Activated naive CD8-positive, alpha-beta T cell treated with anti-CD3 and anti-CD28 coated beads, Interleukin-2, amount 50 U/mL, for 24 hours (primary cell): ENCODE measurements around the gene CCS.
"Not testable (repeated sequence)": the region's sequence is repeated elsewhere in the genome, so short reads cannot be mapped to it uniquely, and the experiment has no call there.

Experiments
- ATAC-seq: fragments of 150-1000 bp; cut with Tn5 transposase; one replicate; pipeline ENCODE4 v1.10.0; 2021
- DNase-seq: peaks from one replicate; pipeline ENCODE4 v3.0.0; 2021
- H3K27ac Mint-ChIP-seq: one replicate; pipeline ENCODE4 v1.8.0; 2021; ENCODE audit warnings: mild to moderate bottlenecking, mixed read lengths
- H3K27me3 Mint-ChIP-seq: one replicate; pipeline ENCODE4 v1.8.0; 2021; ENCODE audit warnings: mixed read lengths
- H3K36me3 Mint-ChIP-seq: one replicate; pipeline ENCODE4 v1.8.0; 2021; ENCODE audit warnings: low read depth, mixed read lengths
- H3K4me1 Mint-ChIP-seq: one replicate; pipeline ENCODE4 v1.8.0; 2021; ENCODE audit warnings: mixed read lengths
- H3K4me3 Mint-ChIP-seq: one replicate; pipeline ENCODE4 v1.8.0; 2021; ENCODE audit warnings: mild to moderate bottlenecking, moderate library complexity, mixed read lengths
- H3K9me3 Mint-ChIP-seq: one replicate; pipeline ENCODE4 v1.8.0; 2021; ENCODE audit warnings: mixed read lengths

The CCS gene

DNA sequence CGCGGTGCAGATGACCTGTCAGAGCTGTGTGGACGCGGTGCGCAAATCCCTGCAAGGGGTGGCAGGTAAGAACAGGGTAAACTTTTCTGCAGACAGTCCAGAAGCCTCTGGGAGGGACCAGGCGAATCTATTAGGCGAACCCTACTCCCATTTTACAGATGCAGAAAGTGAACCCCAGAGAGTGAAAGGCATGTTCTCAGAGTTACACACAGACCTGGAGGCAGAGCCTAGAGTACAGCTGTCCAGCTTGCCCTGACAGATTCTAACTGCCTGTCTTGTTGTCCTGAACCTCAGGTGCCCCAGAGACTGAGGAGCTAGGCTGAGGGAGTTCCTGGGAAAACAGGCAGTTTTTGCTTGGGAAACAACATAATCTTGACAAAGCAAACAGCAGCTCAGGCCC lies 665 bp downstream of the CCS start:
- H3K4me3 Mint-ChIP-seq = peak overlapping the region; percentile 93
- ATAC-seq (no peak), DNase-seq (no peak)
- no peaks in the 10 kb centered on the region for H3K9me3 Mint-ChIP-seq
- peak overlapping the region; percentile 93 for H3K27ac Mint-ChIP-seq
- peaks cover 30% of the 10 kb centered on the region for H3K4me1 Mint-ChIP-seq
- peaks cover 1% of the 10 kb centered on the region for H3K36me3 Mint-ChIP-seq
- H3K27me3 Mint-ChIP-seq = no peaks in the 10 kb centered on the region

DNA sequence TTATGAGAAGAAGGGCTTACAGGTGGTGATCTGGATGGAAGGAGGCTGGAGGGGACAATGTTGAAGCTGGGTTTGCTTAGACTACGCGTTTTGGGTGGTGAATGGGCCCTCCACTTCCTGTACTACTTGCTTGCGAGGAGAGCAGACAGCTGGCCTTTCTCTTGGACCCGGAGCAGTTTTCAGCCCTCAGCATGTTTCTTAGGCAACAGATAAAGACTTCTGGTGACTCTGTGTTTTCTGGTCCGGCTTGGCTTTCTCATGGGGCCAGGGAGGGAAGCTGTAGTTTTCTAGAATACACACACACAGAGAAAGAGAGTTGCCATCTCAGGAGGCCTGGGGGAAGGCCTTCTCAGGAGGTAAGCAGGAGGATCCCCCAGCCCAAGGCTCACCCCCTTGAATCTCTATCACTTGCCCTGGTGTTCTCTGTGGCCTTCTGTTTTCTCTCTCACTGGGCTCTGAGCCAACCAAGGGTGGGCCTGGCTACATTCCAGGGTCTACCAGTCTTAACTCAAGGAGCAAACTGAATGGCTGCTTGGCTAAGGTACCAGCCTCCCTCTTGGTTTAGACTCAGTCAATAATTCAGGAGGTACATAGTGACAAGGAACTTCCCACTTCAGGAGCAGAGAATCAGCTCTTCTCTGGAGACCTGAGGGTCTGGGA lies 2.4 kb downstream of the CCS start:
- Mint-ChIP-seq H3K27ac (peak overlapping the region; percentile 8), H3K4me1 (peaks cover 30% of the 10 kb centered on the region), H3K36me3 (peaks cover 1% of the 10 kb centered on the region), H3K27me3 (no peaks in the 10 kb centered on the region), H3K4me3 (peak overlapping the region; percentile 37), H3K9me3 (no peaks in the 10 kb centered on the region)
- DNase-seq (no peak), ATAC-seq (no peak)

DNA sequence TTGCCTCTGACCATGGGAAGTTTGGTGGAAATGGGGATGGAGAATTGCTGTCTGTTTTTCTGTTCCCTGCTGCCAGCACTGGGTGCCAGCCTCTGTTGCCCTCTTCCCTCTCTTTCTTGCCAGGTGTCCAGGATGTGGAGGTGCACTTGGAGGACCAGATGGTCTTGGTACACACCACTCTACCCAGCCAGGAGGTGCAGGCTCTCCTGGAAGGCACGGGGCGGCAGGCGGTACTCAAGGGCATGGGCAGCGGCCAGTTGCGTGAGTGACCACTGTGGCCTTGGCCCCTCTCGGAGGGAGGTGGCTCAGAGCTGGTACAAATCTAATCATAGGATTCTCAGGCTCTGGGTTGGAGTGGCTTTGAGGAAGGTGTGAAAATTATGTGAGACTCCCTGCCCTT lies 6.0 kb downstream of the CCS start:
- Mint-ChIP-seq H3K27me3 (no peaks in the 10 kb centered on the region), H3K36me3 (peaks cover 1% of the 10 kb centered on the region), H3K9me3 (no peaks in the 10 kb centered on the region), H3K4me3 (no peak overlapping the region), H3K27ac (no peak overlapping the region), H3K4me1 (peaks cover 13% of the 10 kb centered on the region)
- ATAC-seq (no peak), DNase-seq (no peak)

DNA sequence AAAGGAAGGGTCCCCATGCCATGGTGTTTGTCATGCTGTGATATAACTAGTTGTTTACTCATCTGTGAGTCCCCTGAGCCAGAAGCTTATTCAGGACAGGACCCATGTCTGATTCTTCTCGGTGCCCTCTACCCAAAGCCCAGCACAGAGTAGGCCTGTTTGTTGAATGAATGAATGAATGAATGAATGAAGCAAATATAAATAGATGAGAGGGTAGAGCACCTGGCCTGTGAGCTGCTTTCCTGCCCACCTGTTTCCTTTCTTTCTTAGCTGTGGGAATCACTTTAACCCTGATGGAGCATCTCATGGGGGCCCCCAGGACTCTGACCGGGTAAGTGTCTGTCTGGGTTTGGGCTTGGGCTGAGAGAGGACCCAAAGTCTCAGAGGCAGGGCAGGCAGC lies 7.2 kb downstream of the CCS start:
- Mint-ChIP-seq H3K36me3 (peaks cover 6% of the 10 kb centered on the region), H3K4me3 (no peak overlapping the region), H3K27ac (no peak overlapping the region), H3K27me3 (no peaks in the 10 kb centered on the region), H3K4me1 (peaks cover 5% of the 10 kb centered on the region), H3K9me3 (no peaks in the 10 kb centered on the region)
- no peak for ATAC-seq
- DNase-seq = no peak

DNA sequence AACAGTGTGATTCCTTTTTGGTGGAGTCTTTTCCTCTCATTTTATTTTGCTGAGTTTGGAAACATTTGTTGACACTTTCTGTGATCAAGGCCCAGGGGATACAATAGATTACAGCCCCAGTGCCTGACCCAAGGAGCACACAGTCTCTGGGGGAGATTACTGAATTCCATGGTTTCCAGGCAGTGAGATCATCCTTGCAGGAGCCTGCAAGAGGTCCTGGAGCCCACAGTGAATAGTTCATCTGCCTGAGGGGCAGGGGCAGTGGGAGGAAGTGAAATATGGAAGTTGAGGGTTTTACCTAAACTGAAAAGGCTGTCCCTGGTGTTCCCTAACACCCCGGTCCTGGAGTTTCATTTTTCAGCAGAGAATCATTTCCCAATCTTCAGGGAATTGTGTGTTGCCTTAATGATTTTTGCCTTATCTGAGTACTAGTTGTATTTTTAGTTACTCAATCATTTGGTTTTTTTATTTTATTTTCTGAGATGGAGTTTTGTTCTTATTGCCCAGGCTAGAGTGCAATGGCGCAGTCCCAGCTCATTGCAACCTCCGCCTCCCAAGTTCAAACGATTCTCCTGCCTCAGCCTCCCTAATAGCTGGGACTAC lies 7.7 kb downstream of the CCS start:
- DNase-seq = no peak
- H3K4me3 Mint-ChIP-seq = no peak overlapping the region
- peaks cover under 1% of the 10 kb centered on the region for H3K4me1 Mint-ChIP-seq
- H3K9me3 Mint-ChIP-seq = no peaks in the 10 kb centered on the region
- H3K36me3 Mint-ChIP-seq = peaks cover 6% of the 10 kb centered on the region
- H3K27me3 Mint-ChIP-seq = no peaks in the 10 kb centered on the region
- H3K27ac Mint-ChIP-seq = no peak overlapping the region
- no peak for ATAC-seq

DNA sequence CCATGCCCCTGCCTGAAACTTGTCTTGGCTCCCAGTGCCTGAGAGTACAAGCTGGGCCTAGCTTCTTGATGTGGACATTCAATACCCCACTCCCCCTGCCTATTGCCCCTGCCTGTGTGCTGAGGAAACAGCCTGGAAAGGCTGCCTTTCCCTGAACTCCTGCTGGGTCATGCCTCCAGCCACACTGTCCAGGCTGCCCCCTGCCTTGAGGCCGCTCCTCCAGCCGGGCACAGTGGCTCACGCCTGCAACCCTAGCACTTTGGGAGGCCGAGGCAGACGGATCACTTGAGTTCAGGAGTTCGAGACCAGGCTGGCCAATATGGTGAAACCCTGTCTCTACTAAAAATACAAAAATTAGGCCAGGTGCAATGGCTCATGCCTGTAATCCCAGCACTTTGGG lies 10.1 kb downstream of the CCS start:
- Mint-ChIP-seq H3K4me3 (no peak overlapping the region), H3K27me3 (no peaks in the 10 kb centered on the region), H3K9me3 (no peaks in the 10 kb centered on the region), H3K27ac (no peak overlapping the region), H3K36me3 (peaks cover 4% of the 10 kb centered on the region), H3K4me1 (peaks cover 3% of the 10 kb centered on the region)
- DNase-seq (no peak), ATAC-seq (no peak)

DNA sequence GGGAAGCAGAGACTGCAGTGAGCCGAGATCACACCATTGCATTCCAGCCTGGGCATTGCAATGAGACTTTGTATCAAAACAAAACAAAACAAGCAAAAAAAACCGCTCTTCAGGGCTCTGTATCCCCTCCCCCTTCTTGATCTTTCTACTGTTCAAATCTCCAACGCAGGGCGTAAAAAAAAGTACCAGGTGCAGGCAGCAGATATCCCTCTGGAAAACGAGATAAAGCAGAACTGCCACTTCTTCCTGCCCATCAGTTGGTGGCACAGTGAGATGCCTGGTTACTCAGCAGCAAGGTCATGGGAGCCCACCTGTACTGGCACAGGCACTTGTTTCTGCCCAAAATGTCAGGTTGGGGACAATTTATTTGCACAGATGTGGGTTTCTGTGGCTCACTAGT lies 11.2 kb downstream of the CCS start:
- Mint-ChIP-seq H3K9me3 (no peaks in the 10 kb centered on the region), H3K27me3 (no peaks in the 10 kb centered on the region), H3K36me3 (peaks cover 4% of the 10 kb centered on the region), H3K4me3 (no peak overlapping the region), H3K4me1 (peaks cover 3% of the 10 kb centered on the region), H3K27ac (no peak overlapping the region)
- no peak for ATAC-seq
- no peak for DNase-seq

DNA sequence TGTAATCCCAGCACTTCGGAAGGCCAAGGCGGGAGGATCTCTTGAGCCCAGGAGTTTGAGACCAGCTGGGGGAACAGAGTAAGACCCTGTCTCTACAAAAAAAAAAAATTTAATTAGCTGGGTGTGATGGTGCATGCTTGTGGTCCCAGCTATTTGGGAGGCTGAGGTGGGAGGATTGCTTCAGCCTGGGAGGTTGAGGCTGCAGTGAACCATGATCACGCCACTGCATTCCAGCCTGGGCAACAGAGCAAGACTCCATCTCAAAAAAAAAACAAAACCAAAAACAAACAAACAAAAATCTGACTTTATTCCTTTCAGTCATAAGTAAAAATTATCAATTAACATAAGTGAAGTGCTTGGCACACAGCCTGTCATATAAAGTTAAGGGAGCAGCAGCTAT lies 13.6 kb downstream of the CCS start:
- peaks cover 16% of the 10 kb centered on the region for H3K4me1 Mint-ChIP-seq
- H3K27me3 Mint-ChIP-seq, H3K27ac Mint-ChIP-seq, H3K9me3 Mint-ChIP-seq, DNase-seq, H3K36me3 Mint-ChIP-seq, H3K4me3 Mint-ChIP-seq, ATAC-seq: not testable (repeated sequence)

DNA sequence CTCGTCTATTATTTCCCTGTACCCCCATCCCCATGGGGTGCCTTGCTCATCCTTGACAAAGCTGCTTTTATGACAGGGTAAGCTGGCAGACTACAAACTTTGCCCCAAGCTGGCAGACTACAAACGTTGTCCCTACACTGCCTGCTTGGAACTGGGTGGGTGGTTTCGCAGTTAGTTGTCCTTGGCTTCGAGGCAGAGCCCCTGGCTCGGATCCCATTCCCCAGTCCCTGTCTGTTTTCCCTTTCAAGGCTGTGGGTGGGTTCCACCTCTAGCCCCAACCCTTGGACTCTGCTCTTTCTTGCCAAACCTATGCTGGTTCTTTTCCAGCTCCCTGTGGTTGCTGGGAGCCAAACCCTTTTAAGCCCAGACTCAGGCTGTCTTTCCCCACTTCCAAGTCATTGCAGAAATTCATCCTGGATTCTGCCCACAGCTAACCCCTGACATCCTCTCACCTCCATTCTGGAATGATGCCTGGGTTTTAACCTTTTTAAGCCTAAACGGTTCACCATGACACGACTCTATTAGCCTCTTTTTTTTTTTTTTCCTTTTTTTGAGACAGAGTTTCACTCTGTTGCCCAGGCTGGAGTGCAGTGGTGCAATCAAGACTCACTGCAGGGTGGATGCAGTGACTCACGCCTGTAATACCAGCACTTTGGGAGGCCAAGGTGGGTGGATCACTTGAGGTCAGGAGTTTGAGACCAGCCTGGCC lies 14.3 kb downstream of the CCS start:
- DNase-seq = no peak
- no peak for ATAC-seq
- Mint-ChIP-seq H3K27me3 (no peaks in the 10 kb centered on the region), H3K36me3 (peaks cover 4% of the 10 kb centered on the region), H3K4me3 (no peak overlapping the region), H3K4me1 (peaks cover 18% of the 10 kb centered on the region), H3K27ac (no peak overlapping the region), H3K9me3 (no peaks in the 10 kb centered on the region)

DNA sequence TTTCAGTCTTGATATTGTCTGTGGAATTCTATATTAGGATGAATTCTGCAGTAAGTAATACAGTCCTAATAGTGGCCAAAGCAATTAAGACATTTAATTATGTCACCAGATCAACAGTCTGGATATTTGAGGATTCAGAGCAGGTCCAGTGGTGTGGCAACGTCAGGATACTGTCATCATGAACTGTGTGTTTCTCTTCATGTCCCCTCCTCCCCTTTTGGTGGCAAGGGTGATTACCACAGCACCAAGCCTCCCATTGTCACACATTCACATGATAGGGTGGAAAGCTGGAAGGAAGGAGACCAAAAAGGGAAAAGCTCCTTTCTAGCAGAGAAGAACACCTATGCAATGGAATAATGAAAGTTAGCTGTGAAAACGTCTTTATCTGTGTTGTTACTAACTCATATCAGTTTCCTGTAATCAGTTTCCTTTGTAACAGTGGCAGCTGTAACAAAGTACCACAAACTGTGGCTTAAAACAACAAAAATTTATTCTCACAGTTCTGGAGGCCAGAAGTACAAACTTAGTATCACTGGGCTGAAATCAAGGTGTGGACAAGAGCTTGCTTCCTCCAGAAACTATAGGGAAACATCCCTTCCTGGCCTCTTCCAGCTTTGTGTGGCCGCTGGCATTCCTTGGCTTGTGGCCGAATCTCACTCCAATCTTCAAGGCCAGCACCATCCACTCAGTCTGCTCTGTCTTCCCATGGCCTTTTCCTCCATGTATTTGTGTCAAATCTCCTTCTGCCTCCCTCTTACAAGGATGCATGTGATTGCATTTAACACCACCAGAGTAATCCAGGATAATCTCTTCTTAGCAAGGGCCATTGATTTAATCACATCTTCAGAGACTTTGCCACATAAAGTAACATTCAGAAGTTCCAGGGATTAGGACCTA lies 17.0 kb downstream of the CCS start:
- no peak for DNase-seq
- Mint-ChIP-seq H3K27ac (no peak overlapping the region), H3K27me3 (no peaks in the 10 kb centered on the region), H3K4me3 (no peak overlapping the region), H3K36me3 (peaks cover 2% of the 10 kb centered on the region), H3K9me3 (no peaks in the 10 kb centered on the region), H3K4me1 (peaks cover 18% of the 10 kb centered on the region)
- no peak for ATAC-seq

DNA sequence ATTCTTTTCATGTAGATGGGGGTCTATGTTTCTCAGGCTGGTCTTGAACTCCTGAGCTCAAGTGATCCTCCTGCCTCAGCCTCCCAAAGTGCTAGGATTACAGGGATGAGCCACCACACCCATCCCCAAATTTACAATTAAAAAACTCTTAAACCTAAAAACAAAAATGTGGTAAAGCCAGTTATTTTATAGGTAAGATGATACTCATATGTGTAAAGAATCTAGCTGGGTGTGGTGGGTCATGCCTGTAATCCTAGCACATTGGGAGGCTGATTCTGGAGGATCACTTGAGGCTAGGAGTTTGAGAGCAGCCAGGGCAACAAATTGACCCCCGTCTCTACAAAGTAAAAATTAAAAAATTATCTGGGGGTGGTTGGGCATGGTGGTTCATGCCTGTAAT lies 19.5 kb downstream of the CCS start:
- Mint-ChIP-seq H3K4me1 (peaks cover 31% of the 10 kb centered on the region), H3K36me3 (peaks cover 17% of the 10 kb centered on the region), H3K27ac (no peak overlapping the region), H3K27me3 (no peaks in the 10 kb centered on the region), H3K9me3 (no peaks in the 10 kb centered on the region), H3K4me3 (no peak overlapping the region)
- ATAC-seq (no peak), DNase-seq (no peak)

DNA sequence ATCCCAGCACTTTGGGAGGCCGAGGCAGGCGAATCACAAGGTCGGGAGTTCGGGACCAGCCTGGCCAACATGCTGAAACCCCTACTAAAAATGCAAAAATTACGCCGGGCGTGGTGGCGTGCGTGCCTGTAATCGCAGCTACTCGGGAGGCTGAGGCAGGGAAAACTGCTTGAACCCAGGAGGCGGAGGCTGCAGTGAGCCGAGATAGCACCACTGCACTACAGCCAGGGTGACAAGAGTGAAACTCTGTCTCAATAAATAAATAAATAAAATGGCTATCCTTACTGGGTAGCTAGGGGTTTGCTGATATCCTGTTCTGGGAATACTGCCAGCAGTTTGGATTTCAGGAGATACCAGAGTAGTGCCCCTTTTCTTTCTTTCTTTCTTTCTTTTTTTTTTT lies 21.1 kb downstream of the CCS start:
- H3K36me3 Mint-ChIP-seq = peaks cover 33% of the 10 kb centered on the region
- H3K4me3 Mint-ChIP-seq = no peak overlapping the region
- H3K9me3 Mint-ChIP-seq = no peaks in the 10 kb centered on the region
- H3K4me1 Mint-ChIP-seq = peaks cover 40% of the 10 kb centered on the region
- no peak for ATAC-seq
- DNase-seq = no peak
- H3K27ac Mint-ChIP-seq = no peak overlapping the region
- H3K27me3 Mint-ChIP-seq = no peaks in the 10 kb centered on the region

DNA sequence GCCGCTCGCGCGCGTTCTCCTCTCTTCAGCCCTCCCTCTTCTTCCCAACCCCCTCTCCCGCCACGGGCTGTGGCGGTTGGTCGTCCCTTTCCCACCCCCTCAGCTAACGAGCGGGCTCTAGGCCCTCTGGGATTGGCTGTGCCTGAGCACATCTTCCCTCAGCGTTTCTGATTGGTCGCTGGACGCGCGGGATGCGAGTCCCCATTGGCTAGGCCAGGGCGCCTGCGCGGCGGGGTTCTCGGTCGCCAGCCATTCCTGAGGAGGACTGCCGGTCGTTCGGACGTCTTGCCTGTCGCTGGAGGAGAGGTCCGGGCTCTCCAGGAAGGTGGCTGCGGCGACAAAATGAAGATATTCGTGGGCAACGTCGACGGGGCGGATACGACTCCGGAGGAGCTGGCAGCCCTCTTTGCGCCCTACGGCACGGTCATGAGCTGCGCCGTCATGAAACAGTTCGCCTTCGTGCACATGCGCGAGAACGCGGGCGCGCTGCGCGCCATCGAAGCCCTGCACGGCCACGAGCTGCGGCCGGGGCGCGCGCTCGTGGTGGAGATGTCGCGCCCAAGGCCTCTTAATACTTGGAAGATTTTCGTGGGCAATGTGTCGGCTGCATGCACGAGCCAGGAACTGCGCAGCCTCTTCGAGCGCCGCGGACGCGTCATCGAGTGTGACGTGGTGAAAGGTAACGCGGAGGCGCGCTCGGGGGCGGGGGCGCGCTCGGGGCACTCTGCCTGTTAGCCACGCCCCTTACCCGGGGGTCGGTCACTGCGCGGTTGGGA lies 23.6 kb downstream of the CCS start, which contains the start of gene RBM14:
Gene RBM14, plus strand, starts transcription at position 252 of the 776 bp plus-strand sequence. Its CDS starts 91 bp downstream, at position 343.
- ATAC-seq (peak; percentile 97), DNase-seq (peak; percentile 98)
- Mint-ChIP-seq H3K9me3 (no peaks in the 10 kb centered on the region), H3K36me3 (peaks cover 51% of the 10 kb centered on the region), H3K27me3 (no peaks in the 10 kb centered on the region), H3K4me1 (peaks cover 47% of the 10 kb centered on the region), H3K27ac (peak within 1 kb of the TSS; percentile 98), H3K4me3 (peak within 1 kb of the TSS; percentile 89)
